HepG2 (cell line): Measurements from ENCODE around the gene C18orf54. TPM values are rescaled to one million over a fixed set of nuclear protein-coding genes. Genes with fewer than 3 reads are reported as not detected.

ENCODE experiments used
- GLI4 ChIP-seq: sonication (generic); formaldehyde crosslinking; IDR thresholded peaks from 2 replicates; pipeline ENCODE4 v1.5.1; 2020; ENCODE audit warnings: missing genetic modification reagents, mild to moderate bottlenecking, moderate library complexity, borderline replicate concordance
- GMEB2 ChIP-seq: IDR thresholded peaks from 2 replicates; pipeline ENCODE4 v1.6.1; 2016; ENCODE audit warnings: missing biosample characterization, missing genetic modification reagents, low read depth
- IKZF4 ChIP-seq: sonication (generic); formaldehyde crosslinking; IDR thresholded peaks from 2 replicates; pipeline ENCODE4 v1.5.1; 2020; ENCODE audit warnings: borderline replicate concordance, mild to moderate bottlenecking, low read depth, missing genetic modification reagents; ENCODE audit errors: not compliant biosample characterization
- LCORL ChIP-seq, 2 experiments: fragments of 450-650 bp in 1 of 2; sonication (generic) in 1 of 2; formaldehyde crosslinking in 1 of 2; IDR thresholded peaks; 2 replicates each; pipeline versions ENCODE4 v1.5.0 to v1.6.1; 2017 to 2020; ENCODE audit warnings: antibody characterized with exemption in 1 of 2, missing genetic modification reagents in 1 of 2
- MXD4 ChIP-seq: IDR thresholded peaks from 2 replicates; pipeline ENCODE4 v1.6.1; 2016; ENCODE audit warnings: mild to moderate bottlenecking, missing biosample characterization, missing genetic modification reagents
- RBM22 ChIP-seq: fragments of 200-400 bp; formaldehyde crosslinking; optimal IDR thresholded peaks from 2 replicates; pipeline ENCODE3; 2017; ENCODE audit warnings: mild to moderate bottlenecking, low read length, moderate library complexity
- SMAD9 ChIP-seq: sonication (generic); formaldehyde crosslinking; IDR thresholded peaks from 2 replicates; pipeline ENCODE4 v1.5.1; 2020; ENCODE audit warnings: mild to moderate bottlenecking, missing genetic modification reagents
- SRSF4 ChIP-seq: fragments of 200-400 bp; formaldehyde crosslinking; IDR thresholded peaks from one replicate; pipeline ENCODE4 v1.6.1; 2018; ENCODE audit warnings: mild to moderate bottlenecking, low read depth, low read length, moderate library complexity; ENCODE audit not compliant: poor library complexity, severe bottlenecking
- SRY ChIP-seq: sonication (generic); formaldehyde crosslinking; IDR thresholded peaks from 2 replicates; pipeline ENCODE4 v1.8.0; 2022; ENCODE audit warnings: mild to moderate bottlenecking, missing genetic modification reagents
- UBTF ChIP-seq: sonication (generic); formaldehyde crosslinking; IDR thresholded peaks from 2 replicates; pipeline ENCODE4 v1.4.0; 2020; ENCODE audit warnings: mild to moderate bottlenecking, missing genetic modification reagents
- ZNF253 ChIP-seq: sonication (generic); formaldehyde crosslinking; IDR thresholded peaks from 2 replicates; pipeline ENCODE4 v1.8.0; 2022; ENCODE audit warnings: mild to moderate bottlenecking, missing genetic modification reagents, borderline replicate concordance
- ZNF563 ChIP-seq: sonication (generic); formaldehyde crosslinking; IDR thresholded peaks from 2 replicates; pipeline ENCODE4 v1.8.0; 2022; ENCODE audit warnings: mild to moderate bottlenecking, moderate library complexity, missing genetic modification reagents
- ZNF564 ChIP-seq: sonication (generic); formaldehyde crosslinking; IDR thresholded peaks from 2 replicates; pipeline ENCODE4 v1.8.1; 2023; ENCODE audit warnings: mild to moderate bottlenecking, missing genetic modification reagents
- ZNF768 ChIP-seq: sonication (generic); formaldehyde crosslinking; IDR thresholded peaks from 2 replicates; pipeline ENCODE4 v1.4.0; 2020; ENCODE audit warnings: missing genetic modification reagents
- ZNF777 ChIP-seq: sonication (generic); formaldehyde crosslinking; IDR thresholded peaks from 2 replicates; pipeline ENCODE4 v1.4.0; 2020; ENCODE audit warnings: missing genetic modification reagents
- ZNF784 ChIP-seq: sonication (generic); formaldehyde crosslinking; IDR thresholded peaks from 2 replicates; pipeline ENCODE4 v1.5.1; 2020; ENCODE audit warnings: missing genetic modification reagents, mild to moderate bottlenecking, borderline replicate concordance
- ZNF800 ChIP-seq: sonication (generic); formaldehyde crosslinking; IDR thresholded peaks from 2 replicates; pipeline ENCODE4 v1.4.0; 2020; ENCODE audit warnings: missing genetic modification reagents
- ZSCAN12 ChIP-seq: sonication (generic); formaldehyde crosslinking; IDR thresholded peaks from 2 replicates; pipeline ENCODE4 v1.9.0; 2021; ENCODE audit warnings: mild to moderate bottlenecking, missing genetic modification reagents
- polyA plus RNA-seq, 8 experiments: library from polyadenylated mRNA; depleted of rRNA in 3 of 8; stranded (reverse) in 7 of 8; unstranded in 1 of 8; fragments of >200 nt; fragmentation: Illumina TruSeq in 4 of 8; extraction: Trizol in 4 of 8; gene quantifications; 2 replicates each; pipeline versions ENCODE4 v1.2.1 to v1.2.3, GENCODE V29; 2011 to 2016; ENCODE audit warnings: low read depth in 4 of 8, missing spikeins in 1 of 8, mixed read lengths in 1 of 8; ENCODE audit not compliant: insufficient read depth in 1 of 8
- total RNA-seq, 5 experiments: library from RNA; depleted of rRNA; stranded (reverse); fragments of >200 nt; fragmentation: Illumina TruSeq; extraction: Trizol; gene quantifications; 2 replicates each; pipeline ENCODE4 v1.2.3, GENCODE V29; 2016; ENCODE audit warnings: low read depth in 1 of 5
- TF ChIP-seq, protein P1 (sequence below): IDR thresholded peaks from 2 replicates; pipeline ENCODE4 v1.6.1; 2016; ENCODE audit warnings: low read depth, control low read depth

C18orf54 gene
- total and polyA plus RNA-seq, 2 of the 13 experiments (the other 11 are each of a cell fraction or from before 2014, with no cell fraction given), result 1.8 to 2.5 TPM

GRCh38 chr18:54357660-54358494 is at the start of gene C18orf54, which contains the start of gene STARD6 (continued):
- TF ChIP-seq ZNF253 (CRISPR knock-in tag), result no peak
- TF ChIP-seq UBTF (CRISPR knock-in tag), result peak; percentile 55
- TF ChIP-seq, protein P1, sequence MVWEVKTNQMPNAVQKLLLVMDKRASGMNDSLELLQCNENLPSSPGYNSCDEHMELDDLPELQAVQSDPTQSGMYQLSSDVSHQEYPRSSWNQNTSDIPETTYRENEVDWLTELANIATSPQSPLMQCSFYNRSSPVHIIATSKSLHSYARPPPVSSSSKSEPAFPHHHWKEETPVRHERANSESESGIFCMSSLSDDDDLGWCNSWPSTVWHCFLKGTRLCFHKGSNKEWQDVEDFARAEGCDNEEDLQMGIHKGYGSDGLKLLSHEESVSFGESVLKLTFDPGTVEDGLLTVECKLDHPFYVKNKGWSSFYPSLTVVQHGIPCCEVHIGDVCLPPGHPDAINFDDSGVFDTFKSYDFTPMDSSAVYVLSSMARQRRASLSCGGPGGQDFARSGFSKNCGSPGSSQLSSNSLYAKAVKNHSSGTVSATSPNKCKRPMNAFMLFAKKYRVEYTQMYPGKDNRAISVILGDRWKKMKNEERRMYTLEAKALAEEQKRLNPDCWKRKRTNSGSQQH (CRISPR knock-in tag), result no peak
- no peak for TF ChIP-seq SMAD9
- peak; percentile 77 for TF ChIP-seq MXD4 (CRISPR knock-in tag)
- no peak for TF ChIP-seq ZNF563
- no peak for TF ChIP-seq GMEB2 (CRISPR knock-in tag)
- peak; percentile 78 for TF ChIP-seq ZNF768 (CRISPR knock-in tag)
- TF ChIP-seq LCORL (IDR thresholded peaks at IDR 0.05), result no peak
- TF ChIP-seq LCORL (CRISPR knock-in tag; IDR thresholded peaks at IDR 0.05), result no peak
- TF ChIP-seq SRSF4, result no peak
- peak; percentile 80; the same call in 1 of the 2 replicates for TF ChIP-seq ZNF800 (CRISPR knock-in tag)
- no peak; the same call in 1 of the 2 replicates for TF ChIP-seq ZNF784 (CRISPR knock-in tag)
- TF ChIP-seq SRY (CRISPR knock-in tag), result no peak
- 0 out of 2 replicates have a peak, but pooled peaks have one; percentile 67 for TF ChIP-seq GLI4
- peak; percentile 48; the same call in 1 of the 2 replicates for TF ChIP-seq ZNF777
- 0 out of 2 replicates have a peak, but pooled peaks have one; percentile 24 for TF ChIP-seq ZNF564 (CRISPR knock-in tag)
- no peak for TF ChIP-seq IKZF4
- no peak for TF ChIP-seq RBM22
- TF ChIP-seq ZSCAN12, result no peak
